Measurements from ENCODE around the gene USP3. TPM values are rescaled to one million over a fixed set of nuclear protein-coding genes. Genes with fewer than 3 reads are reported as not detected.

The USP3 gene
- total RNA-seq, 2 donors from 2014 or later, result 48.8 to 50.1 TPM

GRCh38 chr15:63601026-63601703, 96.8 kb downstream of the USP3 start:
- TF ChIP-seq, protein P1, sequence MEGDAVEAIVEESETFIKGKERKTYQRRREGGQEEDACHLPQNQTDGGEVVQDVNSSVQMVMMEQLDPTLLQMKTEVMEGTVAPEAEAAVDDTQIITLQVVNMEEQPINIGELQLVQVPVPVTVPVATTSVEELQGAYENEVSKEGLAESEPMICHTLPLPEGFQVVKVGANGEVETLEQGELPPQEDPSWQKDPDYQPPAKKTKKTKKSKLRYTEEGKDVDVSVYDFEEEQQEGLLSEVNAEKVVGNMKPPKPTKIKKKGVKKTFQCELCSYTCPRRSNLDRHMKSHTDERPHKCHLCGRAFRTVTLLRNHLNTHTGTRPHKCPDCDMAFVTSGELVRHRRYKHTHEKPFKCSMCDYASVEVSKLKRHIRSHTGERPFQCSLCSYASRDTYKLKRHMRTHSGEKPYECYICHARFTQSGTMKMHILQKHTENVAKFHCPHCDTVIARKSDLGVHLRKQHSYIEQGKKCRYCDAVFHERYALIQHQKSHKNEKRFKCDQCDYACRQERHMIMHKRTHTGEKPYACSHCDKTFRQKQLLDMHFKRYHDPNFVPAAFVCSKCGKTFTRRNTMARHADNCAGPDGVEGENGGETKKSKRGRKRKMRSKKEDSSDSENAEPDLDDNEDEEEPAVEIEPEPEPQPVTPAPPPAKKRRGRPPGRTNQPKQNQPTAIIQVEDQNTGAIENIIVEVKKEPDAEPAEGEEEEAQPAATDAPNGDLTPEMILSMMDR (IDR thresholded peaks at IDR 0.05), result no peak
- no peak for TF ChIP-seq POLR2A (IDR thresholded peaks at IDR 0.05)
- Histone ChIP-seq H3K9me3 (no peaks in the 10 kb centered on the region), H3K27ac (peak overlapping the region; percentile 74 to 94 (median 92)), H3K27me3 (no peaks in the 10 kb centered on the region), H3K36me3 (replicated peaks in 1 of 2; ENCODE audit: insufficient read depth in 1 of 2, low read depth in 2 of 2) (no peaks in the 10 kb centered on the region), H3K4me3 (peak overlapping the region; percentile 52 to 65), H3K4me1 (peaks cover 43% of the 10 kb centered on the region)
- intact Hi-C loops (cut with DNase I), result no loop called here
- DNase-seq (peak; percentile 39 to 51 (median 44)), ATAC-seq (peak; percentile 16)
- 0 to 1% methylated on average over 36 to 61 of the region's 63 CpGs for WGBS, 2 donors

DNA sequence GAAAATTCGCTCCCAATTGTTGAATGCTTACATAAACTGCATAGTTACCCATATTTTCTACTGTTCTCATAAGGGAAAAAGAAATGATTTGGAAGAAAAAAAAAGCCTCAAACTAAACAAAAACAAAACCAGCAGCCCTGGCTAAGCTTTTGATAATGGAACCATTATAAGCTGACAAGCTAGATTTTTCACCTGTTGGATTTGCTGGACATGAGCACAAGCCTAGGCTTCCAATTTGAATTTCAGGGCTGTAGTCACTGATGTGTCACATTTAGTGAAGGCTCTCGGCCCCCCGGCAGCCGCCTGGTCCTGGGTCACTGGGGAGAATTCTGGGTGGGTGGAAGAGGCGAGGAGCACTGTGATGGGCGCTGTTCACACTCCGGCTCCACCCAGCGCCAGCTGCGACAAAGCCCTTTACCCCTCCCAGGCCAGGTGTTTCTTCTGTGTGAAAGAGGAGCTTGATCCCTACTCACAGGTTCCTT, 97.4 kb downstream of the USP3 start:
- Histone ChIP-seq H3K27me3 (no peaks in the 10 kb centered on the region), H3K4me3 (peak overlapping the region; percentile 52 to 65), H3K4me1 (peaks cover 43% of the 10 kb centered on the region), H3K27ac (peak overlapping the region; percentile 74 to 94 (median 92)), H3K9me3 (no peaks in the 10 kb centered on the region), H3K36me3 (replicated peaks in 1 of 2; ENCODE audit: insufficient read depth in 1 of 2, low read depth in 2 of 2) (no peaks in the 10 kb centered on the region)
- TF ChIP-seq POLR2A (IDR thresholded peaks at IDR 0.05), result no peak
- TF ChIP-seq, protein P1 (IDR thresholded peaks at IDR 0.05), result no peak
- intact Hi-C loops (cut with DNase I), result no loop called here
- peak; percentile 39 to 65 (median 48) for DNase-seq
- WGBS, 2 donors, result 11 to 14% methylated on average over 9 of the region's 9 CpGs
- no peak for ATAC-seq

GRCh38 chr15:63602595-63602994, 98.2 kb downstream of the USP3 start:
- TF ChIP-seq, protein P1 (IDR thresholded peaks at IDR 0.05), result no peak
- TF ChIP-seq POLR2A (IDR thresholded peaks at IDR 0.05), result no peak
- Histone ChIP-seq H3K36me3 (replicated peaks in 1 of 2; ENCODE audit: insufficient read depth in 1 of 2, low read depth in 2 of 2) (no peaks in the 10 kb centered on the region), H3K27ac (no peak overlapping the region), H3K9me3 (no peaks in the 10 kb centered on the region), H3K27me3 (no peaks in the 10 kb centered on the region), H3K4me3 (no peak overlapping the region), H3K4me1 (peaks cover 34% of the 10 kb centered on the region)
- no peak for ATAC-seq
- DNase-seq, result no peak
- intact Hi-C loops (cut with DNase I), result no loop called here
- WGBS, 2 donors, result 80 to 86% methylated on average over 3 of the region's 3 CpGs

DNA sequence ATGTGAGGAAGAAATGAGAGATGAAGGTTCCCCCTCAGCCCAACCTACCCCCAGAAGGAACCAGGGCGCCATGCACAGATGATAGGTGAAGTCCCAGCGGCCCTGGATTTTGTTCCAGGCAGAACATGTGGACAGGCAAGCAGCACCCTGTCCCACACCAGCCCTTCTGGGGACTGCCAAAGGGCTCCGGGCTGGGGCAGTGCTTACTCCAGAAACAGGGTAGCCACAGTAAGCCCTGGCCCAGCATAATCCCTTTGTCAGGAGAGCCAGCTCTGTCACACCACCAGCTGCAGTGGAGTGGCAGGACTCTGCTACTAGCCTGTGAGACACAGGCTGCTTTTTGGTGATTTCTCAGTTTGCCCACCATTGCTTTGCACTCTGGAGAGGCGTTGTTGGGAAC, 99.1 kb downstream of the USP3 start:
- TF ChIP-seq, protein P1 (IDR thresholded peaks at IDR 0.05), result no peak
- TF ChIP-seq POLR2A (IDR thresholded peaks at IDR 0.05), result no peak
- DNase-seq (no peak), ATAC-seq (no peak)
- H3K27ac ChIP-seq, result no peak overlapping the region
- no peaks in the 10 kb centered on the region for H3K27me3 ChIP-seq
- H3K36me3 ChIP-seq (replicated peaks in 1 of 2; ENCODE audit: insufficient read depth in 1 of 2, low read depth in 2 of 2), result peaks cover 0 to 3% of the 10 kb centered on the region in 2 donors
- 90% methylated on average over 3 to 4 of the region's 4 CpGs for WGBS, 2 donors
- H3K9me3 ChIP-seq, result no peaks in the 10 kb centered on the region
- intact Hi-C loops (cut with DNase I), result no loop called here
- peaks cover 25% of the 10 kb centered on the region for H3K4me1 ChIP-seq
- H3K4me3 ChIP-seq, result no peak overlapping the region

DNA sequence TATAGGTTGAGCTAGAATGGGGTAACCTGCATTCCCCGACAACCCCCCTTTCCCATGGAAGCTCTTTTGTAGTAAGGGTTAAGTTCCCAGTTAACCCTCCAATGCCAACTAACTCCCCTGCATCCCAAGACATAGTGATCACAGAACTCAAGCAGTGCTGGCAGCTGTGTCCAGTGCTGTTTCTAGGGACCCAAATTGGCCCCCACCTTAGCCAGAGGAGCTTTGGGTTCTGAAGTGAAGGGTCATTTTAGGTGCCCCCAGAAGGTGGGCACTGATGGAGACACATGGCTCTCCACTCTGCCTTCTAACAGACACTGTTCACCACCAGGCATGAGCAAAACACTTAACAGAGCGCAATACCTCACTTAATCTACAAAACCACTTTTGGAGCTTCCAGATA, 99.9 kb downstream of the USP3 start:
- ATAC-seq (no peak), DNase-seq (no peak)
- H3K27me3 ChIP-seq, result no peaks in the 10 kb centered on the region
- H3K36me3 ChIP-seq (replicated peaks in 1 of 2; ENCODE audit: insufficient read depth in 1 of 2, low read depth in 2 of 2), result peaks cover 0 to 3% of the 10 kb centered on the region in 2 donors
- H3K9me3 ChIP-seq, result no peaks in the 10 kb centered on the region
- WGBS, 2 donors, result 97 to 100% methylated on average over 2 of the region's 2 CpGs
- peaks cover 17% of the 10 kb centered on the region for H3K4me1 ChIP-seq
- no peak overlapping the region for H3K27ac ChIP-seq
- intact Hi-C loops (cut with DNase I), result no loop called here
- no peak overlapping the region for H3K4me3 ChIP-seq
- TF ChIP-seq POLR2A (IDR thresholded peaks at IDR 0.05), result no peak
- TF ChIP-seq, protein P1 (IDR thresholded peaks at IDR 0.05), result no peak

Data from body of pancreas (tissue), 4 donors.